HG03520 (cell line): ENCODE data around the gene DUSP9.

Experiments
- ATAC-seq: cut with Tn5 transposase; IDR thresholded peaks from one replicate; pipeline ENCODE4 v1.9.1; 2021; ENCODE audit warnings: mild to moderate bottlenecking, moderate library complexity; ENCODE audit not compliant: unreplicated experiment

Gene DUSP9

GRCh38 chrX:153635788-153636668 lies 11.0 kb upstream of the DUSP9 start:
- ATAC-seq = no peak

GRCh38 chrX:153636716-153637115 lies 10.3 kb upstream of the DUSP9 start:
- ATAC-seq = no peak

- no peak for ATAC-seq
Observed at GRCh38 chrX:153637121-153638040, 9.6 kb upstream of the DUSP9 start.

GRCh38 chrX:153638041-153638371 lies 9.0 kb upstream of the DUSP9 start:
- ATAC-seq = no peak

DNA sequence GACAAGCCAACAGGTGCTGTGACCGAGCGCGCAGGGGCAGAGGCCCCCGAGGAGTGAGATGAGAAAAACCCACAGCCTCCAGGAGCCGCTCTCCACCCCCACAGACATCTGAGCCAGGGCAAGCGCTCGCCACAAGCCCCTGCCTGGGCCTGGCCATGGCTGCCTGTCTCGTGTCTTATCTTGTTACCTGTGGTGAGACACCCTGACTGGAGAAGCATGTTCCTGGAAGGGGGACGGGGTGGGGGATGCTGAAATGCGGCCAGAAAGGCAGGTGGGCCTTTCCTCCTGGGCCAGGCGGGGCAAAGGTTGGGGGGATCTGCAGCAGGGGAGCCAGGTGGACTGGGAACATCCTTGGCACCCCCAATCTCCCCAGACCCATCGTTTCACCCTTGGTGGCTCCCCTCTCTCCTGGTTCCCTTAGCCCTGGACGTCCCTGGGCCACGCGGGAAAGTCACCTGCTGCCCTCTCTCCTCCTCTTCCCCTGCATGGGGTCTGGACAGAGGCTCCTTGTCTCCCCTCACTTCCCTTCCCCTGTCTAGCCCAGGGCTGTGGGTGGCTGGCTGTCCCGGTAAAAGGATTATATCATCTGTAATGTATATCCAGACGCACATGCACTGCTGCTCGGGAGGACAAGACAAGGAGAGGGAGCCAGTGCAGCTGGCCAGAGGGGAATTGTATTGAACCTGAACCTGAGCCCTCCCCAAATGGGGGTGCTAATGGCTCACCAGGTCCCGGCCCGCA lies 8.4 kb upstream of the DUSP9 start:
- no peak for ATAC-seq

DNA sequence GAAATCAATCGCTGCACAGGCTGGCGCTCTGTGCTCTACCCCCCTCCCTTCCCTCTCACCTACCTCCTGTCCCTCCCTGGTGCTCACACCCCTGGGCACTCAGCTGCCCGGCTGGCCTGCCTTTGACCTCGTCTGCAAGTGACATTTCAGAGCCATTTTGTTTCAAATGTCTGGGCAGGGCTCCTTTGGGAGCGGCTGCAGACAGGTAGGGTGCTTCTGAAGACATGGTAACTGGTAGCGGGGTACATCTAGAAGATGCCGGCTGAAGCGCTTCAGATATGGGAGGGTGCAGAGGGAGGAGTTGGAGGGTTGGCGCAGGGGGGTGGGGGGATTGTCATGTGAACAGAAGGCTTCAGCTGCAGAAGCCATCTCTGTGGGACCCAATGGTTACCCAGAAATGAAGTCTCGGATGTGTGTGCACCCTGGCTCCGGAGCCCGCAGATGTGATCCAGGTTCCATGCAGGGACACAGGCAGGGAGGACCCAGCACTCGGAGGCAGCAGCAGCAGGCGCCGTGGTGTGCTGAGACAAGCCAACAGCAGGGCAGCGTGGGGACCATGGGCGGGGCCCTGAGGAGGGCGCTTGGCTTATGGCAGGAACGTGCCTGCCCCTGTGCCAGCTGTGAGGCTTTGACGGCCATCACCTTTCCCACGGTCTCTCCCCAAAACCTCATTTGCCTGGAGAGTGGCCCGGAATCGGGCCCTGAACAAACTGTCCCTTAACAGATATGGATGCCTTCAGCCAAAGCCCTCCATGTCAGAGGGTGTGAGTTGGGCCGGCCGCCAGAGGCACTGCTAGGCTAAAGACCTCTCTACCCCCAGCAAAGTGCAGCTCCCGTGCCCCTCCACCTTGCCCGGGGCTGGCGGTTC lies 7.6 kb upstream of the DUSP9 start:
- ATAC-seq = no peak

- no peak for ATAC-seq
Observed at GRCh38 chrX:153640045-153640686, 6.8 kb upstream of the DUSP9 start.

GRCh38 chrX:153640736-153641575 lies 6.0 kb upstream of the DUSP9 start:
- ATAC-seq = no peak

DNA sequence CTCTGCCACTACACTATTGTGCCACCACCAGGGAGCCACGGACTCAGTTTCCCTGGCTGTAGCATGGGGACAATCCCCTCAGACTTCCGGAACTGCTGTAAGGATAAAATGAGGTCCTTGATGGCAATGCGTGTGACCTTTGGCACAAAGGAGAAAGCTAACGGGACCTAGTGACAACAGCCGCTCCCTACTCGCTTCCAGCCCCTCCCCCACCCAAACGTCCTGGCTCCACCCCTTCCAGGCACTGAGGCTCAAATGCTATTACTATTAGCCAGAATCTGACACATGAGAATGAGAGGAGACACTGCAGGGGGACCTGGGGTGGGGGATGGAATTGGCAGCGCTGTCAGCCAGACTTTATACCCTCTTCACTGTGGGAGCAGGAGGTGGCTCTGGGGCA lies 5.4 kb upstream of the DUSP9 start:
- no peak for ATAC-seq

DNA sequence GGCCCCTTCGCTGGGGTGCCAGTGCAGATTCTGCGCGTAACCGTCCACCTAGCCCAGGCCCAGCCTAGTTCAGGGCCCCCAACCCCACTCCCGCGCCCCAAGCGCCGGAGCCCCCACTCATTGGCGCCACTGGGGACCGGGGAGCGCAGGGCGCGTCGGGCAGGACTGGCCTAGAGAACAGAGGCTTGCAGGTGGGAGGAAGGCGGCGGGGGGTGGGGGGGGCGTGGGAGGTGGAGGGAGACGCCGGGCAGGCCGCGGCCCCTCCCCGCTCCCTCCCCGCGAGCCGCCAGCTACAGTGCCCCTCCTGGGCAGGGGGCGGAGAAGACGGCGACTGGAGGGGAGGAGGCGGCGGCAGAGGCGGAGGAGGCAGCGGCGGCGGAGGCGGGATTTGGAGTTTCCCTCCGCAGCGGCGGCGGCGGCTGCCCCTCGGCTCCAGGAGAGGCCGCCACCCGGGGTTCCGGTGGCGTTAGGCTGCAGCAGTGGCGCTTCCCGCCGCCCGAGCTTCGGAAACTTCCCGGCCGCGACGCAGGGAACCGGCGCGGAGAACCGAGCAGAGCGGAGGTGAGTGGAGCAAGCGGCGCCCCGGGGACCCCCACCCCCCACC lies 4.8 kb upstream of the DUSP9 start:
- ATAC-seq = no peak

GRCh38 chrX:153642655-153643430 lies 4.2 kb upstream of the DUSP9 start:
- no peak for ATAC-seq

DNA sequence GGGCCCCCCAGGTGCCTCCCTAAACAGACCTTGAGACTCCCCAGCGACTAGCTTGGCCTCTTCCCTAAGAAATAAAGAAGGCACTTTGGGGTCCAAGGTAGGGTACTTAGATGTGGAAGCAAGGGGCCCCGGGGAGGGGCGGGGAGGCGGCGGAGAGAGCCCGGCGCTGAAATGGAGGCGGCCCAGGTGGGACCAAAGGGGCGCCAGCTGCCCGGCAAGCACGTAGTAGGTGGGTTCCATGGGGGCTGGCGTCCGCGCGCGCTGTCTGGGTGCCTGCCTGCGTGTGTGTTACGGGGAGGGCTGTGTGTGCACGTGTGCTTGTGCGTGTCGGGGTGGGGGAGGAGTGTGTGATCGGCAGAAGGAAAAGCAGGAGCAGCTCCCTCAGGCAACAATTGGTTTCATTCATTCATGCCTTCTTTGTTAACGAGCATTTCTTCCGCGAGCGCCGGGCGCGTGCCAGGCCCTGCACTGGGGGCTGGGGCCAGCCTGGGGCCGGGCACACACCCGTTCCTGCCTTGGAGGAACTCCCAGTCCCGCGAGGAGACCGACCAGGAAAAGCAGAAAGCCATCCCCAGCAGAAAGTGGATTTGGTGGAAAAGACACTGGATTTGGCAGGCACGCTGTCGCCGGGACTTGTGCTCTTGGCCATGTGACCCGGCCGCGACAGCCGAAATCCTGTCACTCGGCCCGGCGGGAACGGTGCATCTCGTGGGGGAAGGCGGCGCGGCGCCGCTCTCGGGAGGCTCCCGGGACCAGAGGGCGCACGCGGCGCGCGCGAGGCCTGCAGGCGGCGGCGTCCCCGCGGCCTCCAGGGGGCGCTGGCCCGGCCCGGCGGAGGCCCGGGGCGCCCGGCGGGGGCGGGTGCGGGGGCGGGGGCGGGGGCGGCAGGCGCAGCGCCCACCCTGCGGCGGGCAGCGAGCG lies 3.3 kb upstream of the DUSP9 start:
- no peak for ATAC-seq

DNA sequence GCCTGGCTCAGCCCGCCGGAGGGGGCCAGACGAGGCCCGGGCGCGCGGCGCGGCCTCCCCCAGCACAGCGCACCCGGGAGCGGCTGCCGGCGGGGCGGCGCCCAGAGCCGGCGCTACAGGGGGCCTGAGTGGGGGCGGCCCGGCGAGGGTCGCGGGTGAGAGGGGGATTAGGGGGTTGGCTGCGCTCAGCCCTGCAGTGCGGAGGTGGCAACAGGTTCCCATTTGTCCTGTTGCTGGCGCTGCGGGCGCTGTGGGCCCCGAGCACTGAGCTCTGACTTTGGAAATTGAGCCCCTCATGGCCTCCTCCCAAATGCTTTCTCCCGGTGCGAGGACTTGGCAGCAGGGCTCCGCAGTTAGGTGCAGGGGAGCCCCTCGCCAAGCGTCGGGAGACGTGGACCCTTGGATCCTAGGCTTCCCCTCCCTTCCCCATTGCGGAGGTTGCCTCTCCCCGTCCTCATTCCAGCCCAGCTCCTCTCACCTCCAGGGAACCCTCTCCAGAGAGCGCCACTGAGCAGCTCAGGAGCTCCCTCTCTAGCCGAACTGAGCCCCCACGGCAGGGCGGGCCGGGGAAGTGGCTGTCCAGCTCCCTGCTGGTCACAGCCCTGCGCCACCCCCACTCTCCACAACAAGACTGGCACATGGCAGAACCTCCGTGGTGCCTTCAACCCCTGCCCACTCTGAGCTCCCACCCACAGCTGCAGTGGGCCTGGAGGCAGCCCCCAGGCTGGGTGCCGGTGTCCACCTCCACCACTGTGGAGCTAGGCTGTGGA lies 2.5 kb upstream of the DUSP9 start:
- no peak for ATAC-seq

DNA sequence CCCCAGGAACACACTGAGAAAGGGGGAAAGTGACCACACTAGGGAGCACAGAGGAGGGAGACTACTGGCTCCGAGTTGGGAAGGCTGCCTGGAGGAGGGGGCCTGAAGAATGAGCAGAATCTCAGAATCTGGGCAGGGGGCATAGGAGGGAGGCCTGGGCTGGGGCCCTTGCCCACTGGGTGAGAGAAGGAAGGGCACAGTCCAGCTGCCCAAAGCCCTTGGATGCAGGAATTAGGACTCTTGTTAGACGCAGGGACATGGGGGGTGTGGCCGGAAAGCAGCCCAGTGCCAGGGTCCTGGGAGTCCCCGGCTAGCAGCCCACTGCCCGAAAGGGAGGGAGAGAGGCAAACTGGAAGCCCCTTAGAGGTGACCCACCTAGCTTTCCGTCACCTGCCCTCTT lies 1.9 kb upstream of the DUSP9 start:
- ATAC-seq = no peak

DNA sequence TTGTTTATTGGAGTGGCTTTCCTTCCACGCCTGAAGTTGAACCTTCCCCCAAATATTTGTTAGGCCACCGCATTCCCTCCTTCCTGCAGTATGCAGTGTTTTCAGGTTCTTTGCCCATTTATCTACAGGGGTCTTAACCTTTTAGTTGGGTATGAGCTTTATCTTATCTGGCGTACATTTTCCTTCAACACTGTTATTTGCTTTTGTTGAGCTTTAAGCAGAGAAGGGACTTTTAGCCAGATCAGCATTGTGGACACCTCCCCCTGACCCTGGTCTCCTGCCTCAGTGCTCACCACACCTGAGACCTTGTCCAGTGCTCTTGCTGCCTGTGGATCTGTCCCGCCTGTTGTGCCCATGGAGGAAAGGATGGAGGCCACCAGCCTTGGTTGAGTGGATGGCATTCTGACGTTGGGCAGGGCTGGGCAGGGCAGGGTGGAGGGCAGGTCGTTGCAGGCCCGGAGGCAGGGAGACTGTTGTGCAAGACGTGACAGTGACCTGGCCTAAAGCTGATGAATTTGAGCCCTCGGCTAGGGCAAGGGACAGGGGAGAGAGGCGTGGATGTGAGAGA lies 998 bp upstream of the DUSP9 start:
- ATAC-seq = no peak
